Stomach (tissue), 9 donors: ENCODE measurements around the gene PCP4. TPM values are rescaled to one million over a fixed set of nuclear protein-coding genes. Genes with fewer than 3 reads are reported as not detected.

Experiments
- DNase-seq, 2 donors: peaks; one replicate each; pipeline versions ENCODE4 v3.0.0 to v3.0.0-alpha.2; 2013 to 2019
- H3K27ac ChIP-seq, 5 donors: fragments of 200-600 bp in 4 of 5; sonication (generic) in 4 of 5; one replicate each; pipeline ENCODE4 v1.5.1; 2013 to 2019; ENCODE audit warnings: mild to moderate bottlenecking in 1 of 5, moderate library complexity in 1 of 5
- H3K27me3 ChIP-seq, 3 donors: fragments of 200-600 bp; sonication (generic); one replicate each; pipeline ENCODE4 v1.5.1; 2017 to 2019; ENCODE audit warnings: mixed run types in 1 of 3
- H3K36me3 ChIP-seq, 4 donors: fragments of 200-600 bp; sonication (generic); 1 replicate in 3 of 4; 2 replicates in 1 of 4; pipeline ENCODE4 v1.5.1; 2016 to 2019
- H3K4me1 ChIP-seq, 4 donors: fragments of 200-600 bp; sonication (generic); one replicate each; pipeline ENCODE4 v1.5.1; 2016 to 2019
- H3K4me3 ChIP-seq, 4 donors: fragments of 200-600 bp; sonication (generic) in 3 of 4; one replicate each; pipeline ENCODE4 v1.5.1; 2016 to 2019; ENCODE audit warnings: mild to moderate bottlenecking in 1 of 4
- H3K9me3 ChIP-seq, 4 donors: fragments of 200-600 bp; sonication (generic); one replicate each; pipeline ENCODE4 v1.5.1; 2016 to 2019
- CTCF ChIP-seq, 7 experiments: fragments of 450-650 bp in 4 of 7; fragments of 200-600 bp in 3 of 7; sonication (generic) in 3 of 7; IDR thresholded peaks; one replicate each; pipeline ENCODE4 v1.5.1; 2016 to 2019; ENCODE audit warnings: antibody characterized with exemption in 7 of 7, control low read depth in 2 of 7, mild to moderate bottlenecking in 1 of 7
- EP300 ChIP-seq: sonication (generic); formaldehyde crosslinking; IDR thresholded peaks from one replicate; pipeline ENCODE4 v1.6.1; 2017; ENCODE audit warnings: antibody characterized with exemption
- POLR2A ChIP-seq, 4 donors: fragments of 450-650 bp; IDR thresholded peaks; one replicate each; pipeline ENCODE4 v1.6.1; 2016; ENCODE audit warnings: antibody characterized with exemption in 4 of 4, control low read depth in 2 of 4, mild to moderate bottlenecking in 1 of 4, moderate library complexity in 1 of 4
- POLR2AphosphoS5 ChIP-seq, 3 donors: sonication (generic); formaldehyde crosslinking; IDR thresholded peaks; one replicate each; pipeline ENCODE4 v1.6.1; 2016; ENCODE audit warnings: antibody characterized with exemption in 3 of 3
- WGBS, 5 donors: extraction: QIAGEN DNeasy Blood & Tissue Kit in 3 of 5; methylation state at CpG; one replicate each; pipeline versions ENCODE4 v1.1.5 to v1.1.7; 2013 to 2018; 5-methylcytosine and 5-hydroxymethylcytosine counted together
- intact Hi-C: fragments of 100-400 bp; cut with DNase I; formaldehyde crosslinking; loops from one replicate; pipeline ENCODE4 v1.15.1; 2023; ENCODE audit warnings: low total_unique reads
- polyA plus RNA-seq, 3 donors: library from polyadenylated mRNA; stranded (reverse); fragments of 200-250 nt; gene quantifications; one replicate each; pipeline ENCODE4 v1.2.3, GENCODE V29; 2013
- total RNA-seq, 5 donors: library from RNA; depleted of rRNA; stranded (reverse); fragments of >200 nt; gene quantifications; one replicate each; pipeline versions ENCODE4 v1.1.0 to v1.2.3, GENCODE V29; 2014 to 2016
- donor health status: healthy with polysubstance abuse.
- donor health status: Bipolar disorder and iron deficiency.
- donor health status: healthy.

Gene PCP4
- total and polyA plus RNA-seq, 8 donors = 1.2 to 29.9 (median 2.0) TPM; not detected in 2

DNA sequence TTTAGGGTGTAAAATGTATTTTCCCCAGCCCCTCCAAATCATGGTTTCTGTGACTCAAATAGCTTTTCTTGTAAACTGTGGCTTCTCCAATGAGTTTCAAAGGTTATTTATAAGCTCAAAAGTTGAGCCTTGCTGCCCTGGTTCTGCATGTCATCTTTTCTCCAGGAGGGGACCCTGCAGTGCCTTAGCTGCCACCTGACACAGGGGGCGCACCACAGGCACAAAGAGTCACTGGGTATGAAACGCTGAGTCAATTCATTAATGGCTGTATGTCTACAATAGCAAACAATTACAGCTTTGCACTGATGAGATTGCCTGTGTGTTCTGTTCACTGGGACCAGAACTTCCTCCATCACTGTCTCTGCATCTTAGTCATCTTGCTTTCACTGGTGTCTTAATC, 100.8 kb downstream of the PCP4 start:
- Histone ChIP-seq H3K9me3 (peaks cover 0 to 4% (median 0%) of the 10 kb centered on the region in 4 donors), H3K27me3 (no peaks in the 10 kb centered on the region), H3K27ac (no peak overlapping the region), H3K36me3 (no peaks in the 10 kb centered on the region), H3K4me1 (no peaks in the 10 kb centered on the region), H3K4me3 (no peak overlapping the region)
- no peak for TF ChIP-seq POLR2AphosphoS5 (IDR thresholded peaks at IDR 0.05)
- no peak for TF ChIP-seq EP300
- no peak for TF ChIP-seq CTCF (IDR thresholded peaks at IDR 0.05)
- no peak for TF ChIP-seq POLR2A (IDR thresholded peaks at IDR 0.05)
- 76 to 94% (median 89%) methylated on average over 2 of the region's 2 CpGs for WGBS, 5 donors
- intact Hi-C loops = no loop called here
- DNase-seq = no peak

GRCh38 chr21:39969691-39970364, 102.6 kb downstream of the PCP4 start:
- TF ChIP-seq POLR2A (IDR thresholded peaks at IDR 0.05) (no peak), EP300 (no peak), CTCF (IDR thresholded peaks at IDR 0.05) (no peak), POLR2AphosphoS5 (IDR thresholded peaks at IDR 0.05) (no peak)
- no peaks in the 10 kb centered on the region for H3K36me3 ChIP-seq
- WGBS, 5 donors = 80 to 90% (median 85%) methylated on average over 7 to 8 of the region's 8 CpGs
- peaks cover 0 to 3% (median 0%) of the 10 kb centered on the region in 3 donors for H3K27me3 ChIP-seq
- DNase-seq = no peak
- intact Hi-C loops = no loop called here
- no peaks in the 10 kb centered on the region for H3K4me1 ChIP-seq
- H3K4me3 ChIP-seq = no peak overlapping the region
- H3K27ac ChIP-seq = no peak overlapping the region
- peaks cover 0 to 4% (median 0%) of the 10 kb centered on the region in 4 donors for H3K9me3 ChIP-seq

- DNase-seq = no peak
Observed at GRCh38 chr21:39971956-39972355, 104.7 kb downstream of the PCP4 start.

DNA sequence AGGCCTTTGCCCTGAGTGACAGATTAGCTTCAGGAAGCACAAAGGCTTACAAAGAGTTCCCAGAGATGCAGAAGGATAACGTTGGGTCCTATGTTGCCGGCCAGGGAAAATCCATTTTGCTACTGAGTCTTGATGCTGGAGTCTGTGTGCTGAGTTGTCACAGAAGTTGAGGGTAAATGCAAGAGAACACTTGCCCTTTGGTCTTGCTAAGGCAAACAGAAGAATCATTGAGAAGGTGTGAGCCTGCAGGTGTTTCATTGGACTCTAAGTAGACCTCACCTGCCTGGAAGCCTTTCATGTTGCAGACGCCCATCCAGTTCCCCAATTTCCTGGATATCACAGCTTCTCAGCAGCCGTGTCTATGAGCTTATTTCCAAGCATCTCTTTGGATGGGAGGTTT, 105.2 kb downstream of the PCP4 start:
- no peak overlapping the region for H3K4me3 ChIP-seq
- H3K4me1 ChIP-seq = no peaks in the 10 kb centered on the region
- intact Hi-C loops = no loop called here
- H3K36me3 ChIP-seq = no peaks in the 10 kb centered on the region
- no peak for DNase-seq
- no peaks in the 10 kb centered on the region for H3K9me3 ChIP-seq
- 20 to 31% (median 30%) methylated on average over 4 of the region's 4 CpGs for WGBS, 5 donors
- no peak overlapping the region for H3K27ac ChIP-seq
- peaks cover 0 to 13% (median 0%) of the 10 kb centered on the region in 3 donors for H3K27me3 ChIP-seq
- TF ChIP-seq POLR2A (IDR thresholded peaks at IDR 0.05) (no peak), EP300 (no peak), CTCF (IDR thresholded peaks at IDR 0.05) (no peak), POLR2AphosphoS5 (IDR thresholded peaks at IDR 0.05) (no peak)

More at GRCh38 chr21:39971956-39972355, 104.7 kb downstream of the PCP4 start:
- peaks cover 0 to 10% (median 0%) of the 10 kb centered on the region in 3 donors for H3K27me3 ChIP-seq
- H3K36me3 ChIP-seq = no peaks in the 10 kb centered on the region
- H3K4me1 ChIP-seq = no peaks in the 10 kb centered on the region
- H3K9me3 ChIP-seq = no peaks in the 10 kb centered on the region
- WGBS, 5 donors = 6 to 16% (median 8%) methylated on average over 2 of the region's 2 CpGs
- intact Hi-C loops = no loop called here
- H3K27ac ChIP-seq = no peak overlapping the region
- no peak for TF ChIP-seq POLR2A (IDR thresholded peaks at IDR 0.05)
- TF ChIP-seq POLR2AphosphoS5 (IDR thresholded peaks at IDR 0.05) = no peak
- no peak for TF ChIP-seq CTCF (IDR thresholded peaks at IDR 0.05)
- no peak for TF ChIP-seq EP300
- no peak overlapping the region for H3K4me3 ChIP-seq
